SK-N-SH (cell line): Measurements from ENCODE around the gene TAPBP. TPM values are rescaled to one million over a fixed set of nuclear protein-coding genes. Genes with fewer than 3 reads are reported as not detected.

Experiments used
- CTCF ChIA-PET: fragments of 300-600, 350-600 bp; formaldehyde crosslinking; extraction: SDS; loops from one replicate; lab custom pipeline; 2021; lab: Yijun Ruan, JAX
- POLR2A ChIA-PET: fragments of 350-600 bp; sonication (Branson Sonifier 250); formaldehyde crosslinking; extraction: SDS; loops from one replicate; lab custom pipeline; 2020; ENCODE audit warnings: antibody characterized with exemption, inconsistent platforms; lab: Yijun Ruan, JAX
- DNase-seq: peaks from one replicate; pipeline ENCODE4 v3.0.0; 2012
- H2AFZ ChIP-seq: fragments of 200-600 bp; sonication (generic); 2 replicates; pipeline ENCODE4 v1.8.1; 2016; ENCODE audit warnings: antibody characterized with exemption, mild to moderate bottlenecking, low read depth
- H3F3A ChIP-seq: fragments of 200-600 bp; sonication (generic); replicated peaks from 2 replicates; pipeline ENCODE3; 2016; ENCODE audit warnings: antibody characterized with exemption, mild to moderate bottlenecking; ENCODE audit not compliant: insufficient read depth
- H3K27ac ChIP-seq, 2 experiments: fragments of 200-500 bp in 1 of 2; fragments of 200-600 bp in 1 of 2; sonication (Bioruptor generic) in 1 of 2; sonication (generic), shearing (Covaris generic) in 1 of 2; 2 replicates each; pipeline versions ENCODE4 v1.5.1 to v1.6.1; 2014 to 2016; ENCODE audit warnings: low read depth in 2 of 2, inconsistent platforms in 1 of 2, low read length in 1 of 2, mild to moderate bottlenecking in 1 of 2, mixed read lengths in 1 of 2
- H3K27me3 ChIP-seq: fragments of 200-600 bp; sonication (generic), shearing (Covaris generic); 2 replicates; pipeline ENCODE4 v1.6.1; 2016; ENCODE audit warnings: mixed run types; ENCODE audit not compliant: insufficient read depth
- H3K36me3 ChIP-seq, 2 experiments: fragments of 200-500 bp in 1 of 2; fragments of 200-600 bp in 1 of 2; sonication (Bioruptor generic) in 1 of 2; sonication (generic) in 1 of 2; replicated peaks in 1 of 2; 2 replicates each; pipeline versions ENCODE3 to v1.5.1; 2014 to 2016; ENCODE audit warnings: low read length in 1 of 2, mild to moderate bottlenecking in 1 of 2; ENCODE audit not compliant: insufficient read depth in 2 of 2, control insufficient read depth in 1 of 2
- H3K4me1 ChIP-seq, 2 experiments: fragments of 200-500 bp in 1 of 2; fragments of 200-600 bp in 1 of 2; sonication (Bioruptor generic) in 1 of 2; sonication (generic), shearing (Covaris generic) in 1 of 2; 2 replicates each; pipeline versions ENCODE4 v1.5.1 to v1.6.1; 2014 to 2016; ENCODE audit warnings: low read depth in 1 of 2, low read length in 1 of 2, mixed run types in 1 of 2; ENCODE audit not compliant: insufficient read depth in 2 of 2, control insufficient read depth in 1 of 2
- H3K4me2 ChIP-seq: fragments of 200-600 bp; sonication (generic), shearing (Covaris generic); 2 replicates; pipeline ENCODE4 v1.6.1; 2017; ENCODE audit warnings: mixed run types
- H3K4me3 ChIP-seq, 2 experiments: fragments of 200-500 bp in 1 of 2; fragments of 200-600 bp in 1 of 2; sonication (Bioruptor generic) in 1 of 2; sonication (generic), shearing (Covaris generic) in 1 of 2; 2 replicates each; pipeline versions ENCODE4 v1.5.1 to v1.8.1; 2014 to 2016; ENCODE audit warnings: low read depth in 2 of 2, inconsistent platforms in 1 of 2, low read length in 1 of 2, mild to moderate bottlenecking in 1 of 2, mixed read lengths in 1 of 2, moderate library complexity in 1 of 2
- H3K79me2 ChIP-seq: fragments of 200-600 bp; sonication (generic); 2 replicates; pipeline ENCODE4 v1.8.1; 2017; ENCODE audit warnings: mild to moderate bottlenecking; ENCODE audit not compliant: insufficient read depth
- H3K9ac ChIP-seq: fragments of 200-600 bp; sonication (generic); 2 replicates; pipeline ENCODE4 v1.6.1; 2017; ENCODE audit warnings: mixed run types
- H3K9me2 ChIP-seq: fragments of 200-600 bp; sonication (generic); 2 replicates; pipeline ENCODE4 v1.6.1; 2017; ENCODE audit warnings: mixed run types
- H3K9me3 ChIP-seq: fragments of 200-600 bp; sonication (generic); 2 replicates; pipeline ENCODE4 v1.6.1; 2017; ENCODE audit warnings: mixed run types, mild to moderate bottlenecking, moderate library complexity
- H4K20me1 ChIP-seq: fragments of 200-600 bp; sonication (generic); 2 replicates; pipeline ENCODE4 v1.6.1; 2017; ENCODE audit warnings: mild to moderate bottlenecking, mixed run types; ENCODE audit not compliant: insufficient read depth
- CHD2 ChIP-seq: fragments of 150-350 bp; IDR thresholded peaks from 2 replicates; pipeline ENCODE4 v1.6.1; 2018; ENCODE audit warnings: low read length; ENCODE audit not compliant: partially characterized antibody
- CTCF ChIP-seq: fragments of 200-600 bp; sonication (generic); IDR thresholded peaks from 2 replicates; pipeline ENCODE4 v1.6.1; 2017; ENCODE audit warnings: antibody characterized with exemption, mild to moderate bottlenecking, moderate library complexity
- ELF1 ChIP-seq: IDR thresholded peaks from 2 replicates; pipeline ENCODE4 v1.4.0; 2012
- EP300 ChIP-seq, 2 experiments: IDR thresholded peaks; 2 replicates each; pipeline versions ENCODE4 v1.4.0 to v1.6.1; 2012; ENCODE audit warnings: borderline replicate concordance in 1 of 2, low read depth in 1 of 2, low read length in 1 of 2
- EZH2phosphoT487 ChIP-seq: fragments of 200-600 bp; sonication (generic); IDR thresholded peaks from 2 replicates; pipeline ENCODE4 v1.6.1; 2017; ENCODE audit warnings: low read depth, mixed run types, mild to moderate bottlenecking, antibody characterized with exemption, moderate library complexity, borderline replicate concordance
- FOSL2 ChIP-seq: IDR thresholded peaks from 2 replicates; pipeline ENCODE4 v1.4.0; 2012; ENCODE audit warnings: low read depth, mild to moderate bottlenecking, moderate library complexity, borderline replicate concordance
- FOXM1 ChIP-seq: IDR thresholded peaks from 2 replicates; pipeline ENCODE4 v1.4.0; 2012; ENCODE audit warnings: low read depth, mild to moderate bottlenecking
- GABPA ChIP-seq: IDR thresholded peaks from 2 replicates; pipeline ENCODE4 v1.4.0; 2012; ENCODE audit warnings: low read depth, mild to moderate bottlenecking
- GATA2 ChIP-seq: sonication (generic); formaldehyde crosslinking; IDR thresholded peaks from 2 replicates; pipeline ENCODE4 v1.5.0; 2020; ENCODE audit warnings: mild to moderate bottlenecking, missing genetic modification reagents
- IRF3 ChIP-seq: fragments of 150-350 bp; IDR thresholded peaks from 2 replicates; pipeline ENCODE4 v1.6.1; 2016; ENCODE audit warnings: mild to moderate bottlenecking, low read depth, low read length
- JUND ChIP-seq: IDR thresholded peaks from 2 replicates; pipeline ENCODE4 v1.4.0; 2012
- MAX ChIP-seq: IDR thresholded peaks from 2 replicates; pipeline ENCODE4 v1.4.0; 2012; ENCODE audit warnings: low read depth
- MEF2A ChIP-seq: IDR thresholded peaks from 2 replicates; pipeline ENCODE4 v1.4.0; 2012; ENCODE audit warnings: low read depth, borderline replicate concordance
- MXI1 ChIP-seq: IDR thresholded peaks from 2 replicates; pipeline ENCODE4 v1.6.1; 2012; ENCODE audit warnings: mild to moderate bottlenecking, low read depth, low read length, improper control_type of control experiment
- NFIC ChIP-seq: IDR thresholded peaks from 2 replicates; pipeline ENCODE4 v1.4.0; 2012; ENCODE audit warnings: borderline replicate concordance
- NRF1 ChIP-seq: IDR thresholded peaks from 2 replicates; pipeline ENCODE4 v1.6.1; 2012; ENCODE audit warnings: low read depth, mild to moderate bottlenecking, low read length
- PBX3 ChIP-seq: IDR thresholded peaks from 2 replicates; pipeline ENCODE4; 2012
- POLR2AphosphoS5 ChIP-seq: IDR thresholded peaks from 2 replicates; pipeline ENCODE4 v1.6.1; 2012; ENCODE audit warnings: low read depth, low read length
- RCOR1 ChIP-seq: fragments of 150-350 bp; IDR thresholded peaks from 2 replicates; pipeline ENCODE4 v1.6.1; 2017; ENCODE audit warnings: antibody characterized with exemption, low read length
- RFX5 ChIP-seq: IDR thresholded peaks from 2 replicates; pipeline ENCODE4 v1.6.1; 2012; ENCODE audit warnings: mild to moderate bottlenecking, improper control_type of control experiment, low read length
- RXRA ChIP-seq: IDR thresholded peaks from 2 replicates; pipeline ENCODE4 v1.4.0; 2012; ENCODE audit warnings: low read depth, mild to moderate bottlenecking, borderline replicate concordance
- SIN3A ChIP-seq: IDR thresholded peaks from 2 replicates; pipeline ENCODE4 v1.6.1; 2012; ENCODE audit warnings: low read depth, mild to moderate bottlenecking, low read length, moderate library complexity, borderline replicate concordance
- SMC3 ChIP-seq: IDR thresholded peaks from 2 replicates; pipeline ENCODE4 v1.6.1; 2012; ENCODE audit warnings: low read depth, low read length, improper control_type of control experiment
- TAF1 ChIP-seq: IDR thresholded peaks from 2 replicates; pipeline ENCODE4 v1.6.1; 2012; ENCODE audit warnings: low read depth, mild to moderate bottlenecking, low read length, moderate library complexity, borderline replicate concordance
- TCF12 ChIP-seq: IDR thresholded peaks from 2 replicates; pipeline ENCODE4 v1.4.0; 2012
- TEAD4 ChIP-seq: IDR thresholded peaks from 2 replicates; pipeline ENCODE4 v1.4.0; 2012; ENCODE audit warnings: mild to moderate bottlenecking, borderline replicate concordance; ENCODE audit not compliant: insufficient read depth
- YY1 ChIP-seq: IDR thresholded peaks from 2 replicates; pipeline ENCODE4 v1.4.0; 2012; ENCODE audit warnings: low read depth, mild to moderate bottlenecking
- ZBTB33 ChIP-seq: IDR thresholded peaks from 2 replicates; pipeline ENCODE4 v1.4.0; 2012; ENCODE audit warnings: low read depth, borderline replicate concordance
- WGBS: methylation state at CpG from one replicate; pipeline ENCODE4 v1.1.6; 2017; ENCODE audit warnings: low lambda C conversion rate; 5-methylcytosine and 5-hydroxymethylcytosine counted together
- polyA plus RNA-seq, 3 experiments: library from polyadenylated mRNA; depleted of rRNA; stranded (reverse); fragments of >200 nt; gene quantifications; 2 replicates each; pipeline ENCODE4 v1.2.3, GENCODE V29; 2012

TAPBP gene
- polyA plus RNA-seq, 1 of the 3 experiments (the other 2 are of a cell fraction): 44.5 TPM

- Histone ChIP-seq H3K9ac (peak within 1 kb of the TSS; percentile 95), H3K27ac (peak within 1 kb of the TSS; percentile 88 to 99), H3K4me3 (peak within 1 kb of the TSS; percentile 76 to 91), H3K4me1 (peaks cover 30 to 39% of the 10 kb centered on the region in 2 experiments; a peak in 3 of 4 replicates), H4K20me1 (peaks cover 43% of the 10 kb centered on the region), H3K9me3 (no peaks in the 10 kb centered on the region), H3K36me3 (peaks cover 65 to 66% of the 10 kb centered on the region in 2 experiments), H3F3A (peaks cover 45% of the 10 kb centered on the region), H3K27me3 (no peaks in the 10 kb centered on the region), H3K4me2 (peak within 1 kb of the TSS; percentile 94), H3K9me2 (no peaks in the 10 kb centered on the region), H3K79me2 (peaks cover 64% of the 10 kb centered on the region), H2AFZ (peak within 1 kb of the TSS; percentile 86)
- DNase-seq: peak; percentile 89
- ChIA-PET POLR2A (interaction anchor here (0.9 to 2.2 kb wide), 15 partner anchors 9 to 300 kb away, joined by 3 to 19 read pairs (median 4); partner anchors contain the start of genes CUTA, PFDN6, RGL2 and RING1), CTCF (interaction anchor here (1.0 to 3.5 kb wide), 7 partner anchors 8 to 284 kb away, joined by 3 to 18 read pairs (median 4); partner anchors contain the start of genes RGL2 and ZBTB22)
- WGBS: under 1% methylated on average over 36 of the region's 48 CpGs
- 0 out of 2 replicates have a peak, but pooled peaks have one; percentile 45 for TF ChIP-seq NFIC
- peak; percentile 7 for TF ChIP-seq GATA2
- no peak for TF ChIP-seq CTCF
- TF ChIP-seq MXI1: peak; percentile 93
- TF ChIP-seq EZH2phosphoT487: no peak
- peak; percentile 90 for TF ChIP-seq SIN3A
- TF ChIP-seq RXRA: no peak
- no peak for TF ChIP-seq TEAD4
- TF ChIP-seq POLR2AphosphoS5: peak; percentile 99
- no peak for TF ChIP-seq FOXM1
- TF ChIP-seq NRF1: no peak
- peak; percentile 97 for TF ChIP-seq TAF1
- peak; percentile 97 for TF ChIP-seq YY1
- TF ChIP-seq GABPA: peak; percentile 99
- no peak for TF ChIP-seq FOSL2
- no peak for TF ChIP-seq SMC3
- TF ChIP-seq IRF3: 0 out of 2 replicates have a peak, but pooled peaks have one; percentile 0
- peak; percentile 98 for TF ChIP-seq MAX
- TF ChIP-seq MEF2A: no peak; the same call in 1 of the 2 replicates
- no peak; the same call in 1 of the 2 replicates for TF ChIP-seq RCOR1
- TF ChIP-seq ZBTB33: peak; percentile 15; the same call in 1 of the 2 replicates
- no peak for TF ChIP-seq EP300 (IDR thresholded peaks at IDR 0.05; ENCODE audit: borderline replicate concordance in 1 of 2, low read depth in 1 of 2, low read length in 1 of 2)
- no peak for TF ChIP-seq JUND
- TF ChIP-seq CHD2: peak; percentile 66
- peak; percentile 83 for TF ChIP-seq PBX3
- peak; percentile 86; the same call in 1 of the 2 replicates for TF ChIP-seq ELF1
- TF ChIP-seq RFX5: no peak
- TF ChIP-seq TCF12: peak; percentile 46; the same call in 1 of the 2 replicates
Measured at GRCh38 chr6:33271468-33272274, 42.2 kb downstream of the TAPBP start, which contains the start of the genes RPS18 and VPS52. TSS of gene RPS18 (plus strand) at chr6:33272075. CDS start at chr6:33272120, 45 bp downstream. TSS of gene VPS52 (minus strand) at chr6:33271876. CDS start at chr6:33271675, 201 bp downstream.
